OCI-M1 (cell line): ENCODE measurements around the gene NKIRAS2.

ENCODE experiments used
- DNase-seq: peaks from one replicate; lab custom pipeline; 2025; lab: John Stamatoyannopoulos, UW

NKIRAS2 gene

DNA sequence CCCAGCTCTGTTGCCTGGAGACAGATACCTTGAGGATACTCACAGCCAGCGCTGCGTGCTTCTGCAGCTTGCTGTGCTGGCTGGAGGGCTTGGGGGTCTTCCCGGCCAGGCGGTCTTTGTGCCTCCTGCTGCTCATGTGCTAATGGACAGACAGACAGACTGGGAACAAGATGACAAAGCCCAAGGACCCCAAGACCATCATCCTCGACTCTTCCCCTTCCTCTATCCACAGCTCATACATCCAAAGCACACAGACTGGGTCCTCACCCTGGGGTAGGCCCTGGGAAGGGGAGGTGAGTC, 7.7 kb downstream of the NKIRAS2 start:
- DNase-seq = no peak

DNA sequence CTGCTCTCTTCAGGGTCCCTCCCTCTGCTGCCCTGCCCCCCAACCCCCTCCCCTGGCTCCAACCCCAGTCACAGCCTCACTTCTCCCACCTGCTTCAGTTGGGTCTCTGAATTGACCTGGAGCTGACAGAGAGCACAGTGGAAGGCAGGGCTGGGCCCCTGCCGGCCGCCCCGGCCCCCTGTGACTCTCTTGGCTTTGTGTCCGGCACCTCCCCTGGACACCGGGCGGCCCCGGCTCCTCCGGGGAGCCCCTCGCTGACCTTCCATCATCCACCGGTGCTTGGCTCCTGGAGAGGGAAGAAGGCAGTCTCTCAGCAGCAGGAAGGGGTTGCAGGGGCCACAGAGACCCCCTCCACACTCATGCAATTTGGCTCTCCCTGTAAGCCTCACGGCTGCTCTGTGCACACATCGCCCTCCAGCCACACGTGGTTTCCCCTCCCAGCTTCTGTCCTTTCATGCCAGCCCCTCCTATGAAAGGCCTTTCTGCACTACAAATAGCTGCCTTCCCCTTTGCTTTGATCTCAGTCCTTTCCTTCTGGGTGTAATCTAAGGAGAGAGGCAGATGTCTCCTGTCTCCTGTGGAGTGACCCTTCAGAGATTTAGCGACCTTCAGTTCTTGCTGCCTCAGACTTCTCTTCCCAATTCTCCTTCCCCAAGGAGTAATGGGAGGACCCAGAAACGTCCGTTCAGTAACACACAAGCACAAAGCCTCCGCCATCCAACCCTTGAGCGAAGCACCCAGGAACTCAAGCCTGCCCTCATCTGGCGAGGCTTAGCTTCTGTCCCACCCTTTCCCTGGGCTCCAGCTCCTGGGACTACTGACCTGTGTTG, 8.3 kb downstream of the NKIRAS2 start:
- peak; percentile 31 for DNase-seq

DNA sequence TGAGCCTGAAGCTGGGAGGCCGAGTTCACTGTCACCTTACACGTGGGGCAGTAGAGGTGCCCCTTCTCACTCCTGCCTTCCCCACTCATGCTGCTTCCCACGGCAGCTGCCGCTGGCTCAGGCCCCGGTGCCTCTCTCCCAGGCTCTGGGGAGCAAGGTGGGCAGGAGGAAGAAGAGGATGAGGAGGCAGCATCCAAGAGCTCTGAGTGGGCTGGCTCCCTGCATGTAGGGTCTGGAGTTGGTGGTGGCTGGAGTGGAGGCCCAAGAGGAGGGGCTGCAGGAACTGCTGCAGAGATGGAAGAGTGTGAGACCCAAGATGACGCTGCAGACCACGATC, 8.9 kb downstream of the NKIRAS2 start:
- no peak for DNase-seq

DNA sequence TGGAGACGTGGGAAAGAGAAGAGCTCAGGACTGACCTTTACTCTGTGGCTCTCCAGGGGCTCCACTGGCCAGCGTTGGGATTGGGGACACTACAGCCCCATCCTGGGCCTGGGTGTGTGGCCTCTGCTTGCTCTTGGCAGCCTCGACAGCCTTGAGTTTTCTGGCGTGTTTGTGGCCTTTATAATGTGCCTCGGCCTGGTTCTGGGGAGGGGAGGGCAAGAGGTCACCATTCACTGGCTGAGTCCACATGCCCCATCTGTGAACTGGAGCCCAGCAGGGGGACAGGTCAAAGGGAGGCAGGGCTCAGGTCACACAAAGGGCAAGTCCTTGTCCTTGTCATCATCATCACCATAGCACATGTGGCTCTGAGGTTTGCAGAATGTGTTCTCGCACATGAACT, 11.7 kb downstream of the NKIRAS2 start:
- DNase-seq = no peak

DNA sequence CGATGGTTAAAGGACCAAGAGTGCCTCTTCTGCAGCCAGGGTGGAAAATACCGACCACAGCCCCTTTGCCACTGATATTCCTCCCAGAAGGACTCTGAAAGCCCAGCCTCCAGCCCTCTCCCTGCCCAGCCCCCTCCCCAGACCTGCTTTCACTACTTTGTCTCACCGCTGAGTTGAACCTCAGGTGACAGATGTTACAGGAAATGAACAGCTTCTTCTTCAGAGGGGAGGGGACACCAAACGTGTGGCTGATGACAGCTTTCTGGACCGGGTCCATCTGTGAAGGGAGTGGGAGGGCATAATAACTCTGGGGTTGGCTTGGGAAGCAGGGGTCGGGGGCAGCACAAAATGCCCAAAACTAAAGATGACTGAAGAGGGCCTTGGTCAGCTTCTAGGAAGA, 14.2 kb downstream of the NKIRAS2 start:
- no peak for DNase-seq

DNA sequence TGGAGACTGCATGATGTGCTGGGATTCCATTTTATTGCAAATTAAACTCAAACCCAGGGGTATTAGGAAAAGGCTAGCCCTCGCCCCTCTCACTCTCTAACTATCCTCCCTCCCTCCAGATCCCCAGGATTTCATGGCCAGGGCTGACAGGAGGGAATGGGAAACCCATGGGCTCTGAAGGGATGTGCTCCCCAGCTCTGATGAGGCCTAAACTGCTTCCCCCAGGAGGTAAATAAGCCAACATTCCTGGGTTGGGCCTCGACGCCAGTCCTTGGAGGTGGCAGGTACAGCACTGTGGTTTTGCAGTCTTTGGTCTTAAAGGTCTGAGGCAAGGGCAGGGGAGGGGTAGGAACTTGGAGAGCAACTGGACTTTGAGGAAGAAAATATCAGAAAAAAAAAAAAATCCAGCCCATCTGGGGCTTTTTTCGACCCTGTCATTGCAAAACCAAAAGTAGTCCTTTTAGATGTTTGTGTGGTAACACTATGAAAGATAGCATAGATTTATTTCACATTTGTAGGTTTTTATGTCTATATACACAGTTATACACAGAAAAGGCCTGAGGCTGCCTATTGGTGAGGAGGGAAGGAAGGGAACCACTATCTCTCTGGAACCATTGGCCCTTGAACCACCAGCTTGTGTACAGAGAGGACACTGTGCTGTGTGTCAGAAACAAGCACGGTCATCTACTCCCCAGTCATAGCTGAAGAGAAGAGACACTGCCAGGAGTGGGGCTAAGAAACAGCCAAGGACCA, 18.5 kb downstream of the NKIRAS2 start:
- DNase-seq = no peak

DNA sequence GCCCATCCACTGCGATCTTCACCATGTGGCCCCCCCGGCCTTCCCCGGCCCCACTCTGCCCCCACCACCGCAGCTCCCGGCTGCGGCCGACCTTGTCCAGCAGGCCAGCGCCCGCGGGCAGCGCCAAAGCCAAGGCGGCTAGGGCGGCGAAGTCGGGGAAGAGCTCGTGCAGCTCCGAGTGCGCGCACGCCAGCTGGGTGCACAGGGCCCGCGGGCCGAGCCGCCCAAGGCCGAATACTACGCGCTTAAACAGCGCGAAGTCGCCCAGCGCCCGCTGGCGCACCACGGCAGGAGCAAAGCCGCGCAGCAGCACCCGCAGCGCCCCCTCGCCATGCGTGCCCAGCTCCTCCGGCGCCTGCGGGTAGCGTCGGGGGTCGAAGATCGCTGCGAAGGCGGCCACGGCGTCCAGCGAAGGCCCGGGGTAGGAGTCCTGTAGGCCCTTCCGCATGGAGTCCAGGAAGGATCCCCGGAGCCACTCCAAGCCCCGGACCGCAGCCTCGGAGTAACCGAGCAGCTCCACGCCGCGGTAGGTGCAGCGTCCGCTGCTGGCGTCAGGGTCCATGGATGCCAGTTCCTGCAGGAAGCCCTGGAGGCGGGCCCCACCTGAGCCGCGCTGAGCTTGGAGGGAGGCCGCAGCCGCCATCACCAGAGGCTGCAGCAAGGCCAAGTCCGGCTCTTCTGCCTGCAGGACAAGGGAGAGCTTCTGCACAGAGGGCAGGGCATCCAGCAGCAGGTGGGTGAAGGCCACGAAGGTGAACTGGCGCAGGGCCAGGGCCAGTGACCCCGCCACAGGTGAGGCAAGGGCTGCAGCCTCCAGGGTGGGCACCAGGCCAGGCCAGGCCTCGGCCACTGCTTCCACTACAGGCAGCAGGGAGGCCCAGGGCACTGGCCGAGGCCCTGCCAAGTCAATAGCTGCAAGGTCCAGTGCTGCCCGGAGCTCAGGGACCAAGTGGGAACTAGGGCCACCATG, 20.2 kb downstream of the NKIRAS2 start:
- DNase-seq = no peak

DNA sequence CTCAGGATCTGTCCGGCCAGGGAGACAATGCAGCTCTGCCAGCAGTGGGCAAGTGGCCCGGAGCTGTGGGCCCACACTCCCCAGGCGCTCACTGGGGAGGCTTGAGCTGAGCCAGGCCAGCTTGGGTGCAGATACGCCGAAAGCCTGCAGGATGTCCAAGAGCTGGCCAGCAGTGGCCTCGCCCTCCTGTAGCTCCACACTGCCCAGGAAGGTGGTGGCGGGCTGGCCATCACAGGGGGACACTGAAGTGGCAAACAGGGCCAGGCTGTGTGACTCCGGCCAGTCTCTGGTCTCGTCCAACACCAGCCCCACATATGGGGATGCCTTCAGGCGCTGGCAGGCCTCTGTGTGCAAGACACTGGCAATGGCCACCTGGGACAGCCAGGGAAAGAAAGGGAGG, 20.9 kb downstream of the NKIRAS2 start:
- DNase-seq = no peak

DNA sequence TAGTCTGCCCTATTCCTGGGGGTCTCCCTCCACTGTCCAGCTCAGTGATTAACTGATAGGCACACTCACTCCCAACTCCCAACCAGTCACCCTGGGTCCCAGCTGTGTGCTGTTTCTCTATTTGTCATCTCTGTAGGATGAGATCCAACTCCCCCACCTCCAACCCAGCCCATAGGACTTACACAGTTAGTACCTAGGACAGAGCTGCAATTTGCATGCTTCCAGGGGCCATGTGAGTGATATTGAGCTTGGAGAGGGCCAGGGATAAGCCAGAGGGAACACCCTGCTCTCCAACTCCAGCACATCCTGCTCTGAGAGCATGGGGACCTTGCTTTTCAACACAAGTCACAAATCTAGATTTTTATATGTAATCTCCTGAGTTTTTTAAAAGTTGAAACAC, 21.7 kb downstream of the NKIRAS2 start:
- DNase-seq = no peak

DNA sequence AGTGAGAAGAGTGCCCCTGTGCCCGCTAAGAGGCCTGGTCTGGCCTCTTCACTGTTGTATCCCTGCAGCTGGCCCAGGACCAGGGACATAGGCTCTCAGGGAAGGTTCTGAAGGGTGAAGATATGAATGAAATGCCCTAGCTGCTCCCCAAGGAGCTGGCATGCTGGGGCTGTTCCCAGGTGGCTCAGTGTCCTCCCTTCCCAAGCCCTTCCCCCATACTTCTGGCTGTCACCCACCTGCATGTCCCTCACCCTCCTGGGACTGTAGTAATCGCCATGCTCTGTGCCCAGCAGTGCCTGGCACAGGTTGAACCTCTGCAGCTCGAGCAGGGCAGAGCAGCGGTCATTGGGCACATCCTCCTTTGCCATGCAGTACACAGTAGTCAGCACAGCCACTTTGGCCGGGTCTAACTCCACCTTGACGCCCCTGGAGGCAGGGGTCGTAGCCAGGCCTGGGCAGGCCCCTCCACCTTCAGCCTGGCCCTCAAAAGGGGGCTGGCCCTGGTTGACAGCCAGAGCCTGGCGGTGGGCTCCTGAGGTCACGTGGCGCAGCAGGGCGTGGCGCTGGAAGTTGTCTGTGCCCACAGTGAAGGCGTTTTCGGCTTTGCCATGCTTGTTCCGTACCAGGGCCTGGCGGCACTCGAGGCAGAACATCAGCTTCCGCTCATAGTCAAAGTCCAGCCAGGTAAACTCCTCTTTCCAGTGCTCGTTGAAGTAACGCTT, 22.9 kb downstream of the NKIRAS2 start:
- DNase-seq = no peak

DNA sequence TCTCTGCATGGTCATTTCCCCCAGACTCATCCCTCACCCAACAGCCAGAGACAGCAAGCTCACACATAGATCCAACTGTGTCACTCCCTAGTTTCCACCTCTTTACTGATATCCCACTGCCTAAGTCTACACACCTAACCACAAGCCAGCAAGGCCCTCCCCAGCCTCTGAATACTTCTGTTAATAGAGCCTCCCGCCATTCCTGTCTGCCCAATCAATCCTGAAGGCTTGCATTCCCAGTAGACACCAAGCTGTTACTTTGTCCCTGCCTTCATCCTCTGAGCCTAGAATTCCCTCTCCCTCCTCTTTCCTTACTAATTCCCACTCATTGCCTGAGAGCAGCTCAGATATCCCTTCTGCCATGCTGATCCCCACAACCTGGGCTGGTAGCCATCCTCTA, 25.8 kb downstream of the NKIRAS2 start:
- no peak for DNase-seq

DNA sequence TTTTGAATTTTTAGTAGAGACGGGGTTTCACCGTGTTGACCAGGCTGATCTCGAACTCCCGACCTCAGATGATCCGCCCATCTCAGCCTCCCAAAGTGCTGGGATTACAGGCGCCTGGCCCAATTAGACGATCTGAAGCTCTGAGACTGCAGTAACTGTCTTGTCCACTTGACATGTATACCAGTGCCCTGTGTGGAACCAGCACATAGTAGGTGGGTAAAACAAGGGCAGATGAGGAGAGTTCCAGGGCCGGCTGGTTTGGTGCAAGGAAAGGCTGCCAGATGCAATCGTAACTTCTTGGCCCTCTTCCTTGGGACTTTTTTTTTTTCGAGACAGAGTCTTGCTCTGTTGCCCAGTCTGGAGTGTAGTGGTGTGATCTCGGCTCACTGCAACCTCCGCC, 27.5 kb downstream of the NKIRAS2 start:
- DNase-seq = no peak

DNA sequence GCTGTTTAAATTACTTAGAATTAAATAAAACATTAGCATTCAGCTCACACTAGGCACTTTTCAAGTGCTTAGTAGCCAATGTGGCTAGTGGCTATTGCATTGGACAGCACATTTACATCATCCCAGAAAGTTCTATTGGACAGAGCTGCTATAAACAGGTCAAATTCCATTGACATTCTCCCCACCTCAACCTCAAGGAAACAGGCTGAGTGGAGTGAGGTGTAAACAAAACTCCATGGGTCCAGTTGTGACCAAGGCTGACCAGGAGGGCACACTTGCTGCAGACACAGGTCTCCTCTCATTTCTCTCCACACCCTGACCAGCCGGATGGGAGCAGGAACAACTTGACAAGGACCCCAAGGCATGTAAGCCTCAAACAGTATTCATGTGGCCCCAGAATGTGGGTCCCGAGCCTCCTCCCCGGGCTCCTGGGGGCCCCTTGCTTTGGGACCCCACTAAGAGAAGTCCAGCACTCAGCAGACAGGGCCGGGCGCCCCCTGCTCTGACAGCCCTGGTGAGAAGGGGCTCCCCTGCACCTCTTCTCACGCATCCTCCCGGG, 30.0 kb downstream of the NKIRAS2 start:
- DNase-seq = peak; percentile 55

DNA sequence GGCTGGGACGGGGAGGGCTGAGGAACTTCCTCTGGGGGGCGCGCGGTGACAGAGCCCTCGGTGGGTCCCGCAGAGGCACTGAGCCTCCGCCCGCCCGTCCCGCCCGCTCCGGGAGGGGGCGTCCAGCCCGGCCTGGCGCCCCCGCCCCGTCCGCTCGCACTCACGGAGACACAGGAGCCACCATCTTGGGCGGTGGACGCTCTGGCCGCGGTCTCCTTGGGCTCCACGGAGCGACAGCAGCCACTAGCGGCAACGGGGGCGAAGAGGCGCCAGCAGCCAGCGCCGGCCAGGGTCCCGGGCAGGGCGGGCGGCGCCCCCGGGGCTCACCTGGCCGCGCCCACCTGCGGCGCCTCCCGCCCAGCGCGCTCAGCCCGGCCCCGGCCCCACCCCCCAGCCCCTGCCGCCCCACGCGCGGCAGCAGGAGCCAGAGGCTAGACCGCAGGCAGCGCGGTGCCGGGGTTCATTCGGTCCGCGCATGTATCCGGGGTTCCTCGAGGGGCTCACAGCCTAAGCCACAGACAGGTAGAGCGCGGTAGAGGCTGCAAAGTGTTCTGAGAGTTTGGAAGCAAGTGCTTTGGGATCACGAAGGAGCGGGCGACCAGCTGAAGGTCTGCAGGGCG, 30.6 kb downstream of the NKIRAS2 start, which contains the start of gene C17orf113:
TSS of gene C17orf113 (minus strand) at position 209 of the 620 bp plus-strand sequence. CDS start 7,225 bp downstream, outside the sequence.
- DNase-seq = peak; percentile 76

DNA sequence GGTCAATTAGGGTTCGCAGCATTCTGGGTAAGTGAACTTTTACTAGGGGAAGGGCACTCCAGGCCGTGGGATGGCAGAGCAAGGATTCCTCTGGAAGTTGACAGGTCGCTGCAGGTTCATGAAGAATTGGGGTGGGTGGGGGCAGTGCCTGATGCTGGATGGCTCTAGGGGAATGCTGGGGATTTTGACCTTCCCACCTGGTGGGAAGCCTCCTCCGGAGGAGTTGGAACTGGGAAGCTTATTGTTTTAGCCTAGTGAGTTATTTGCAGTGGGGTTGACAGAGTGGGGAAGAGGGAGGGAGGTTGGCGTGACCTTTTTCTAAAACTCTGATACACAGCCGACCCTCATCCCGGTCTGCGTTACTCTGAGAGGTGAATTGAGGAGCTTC, 31.1 kb downstream of the NKIRAS2 start:
- no peak for DNase-seq

DNA sequence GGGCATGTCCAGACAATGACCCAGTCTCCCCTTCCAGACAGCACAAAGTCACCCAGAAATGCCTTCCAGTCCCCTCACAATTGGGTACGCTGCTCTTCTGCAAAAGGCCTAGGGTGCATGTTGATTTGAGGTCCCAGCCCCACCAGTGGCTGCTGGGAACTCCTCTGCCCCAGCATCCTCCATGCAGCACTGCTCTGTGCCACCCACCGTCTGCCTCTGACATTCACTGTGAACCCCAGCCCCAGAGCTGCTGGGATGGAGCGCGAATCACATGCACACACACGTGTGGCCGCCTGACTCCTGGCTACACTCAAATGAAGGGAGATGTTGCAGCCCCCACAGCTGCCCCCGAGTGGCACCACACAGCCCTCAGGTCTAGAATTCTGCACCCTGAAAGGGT, 31.8 kb downstream of the NKIRAS2 start:
- DNase-seq = no peak

DNA sequence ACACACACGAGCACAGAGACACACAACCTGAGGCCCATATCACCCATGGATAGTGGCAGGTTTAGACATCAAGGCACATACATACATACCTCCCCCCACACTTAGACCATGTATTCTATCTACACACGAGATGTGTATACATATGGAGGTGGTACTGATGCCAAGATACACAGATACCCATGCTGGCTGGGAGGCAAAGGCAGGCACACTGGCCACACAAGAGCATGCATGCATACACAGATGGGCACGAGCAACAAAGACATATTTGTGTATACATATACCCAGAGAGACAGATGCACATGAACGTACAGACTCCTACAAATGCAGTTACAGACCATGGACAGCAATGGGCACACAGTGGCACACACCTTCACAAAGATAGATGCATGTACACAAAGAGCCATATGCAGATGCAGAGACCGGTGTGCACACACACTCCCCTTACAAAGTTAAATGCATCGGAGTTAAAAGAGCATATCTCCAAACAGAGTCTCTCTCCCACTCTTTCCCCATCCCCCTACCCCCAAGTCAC, 32.5 kb downstream of the NKIRAS2 start:
- no peak for DNase-seq

DNA sequence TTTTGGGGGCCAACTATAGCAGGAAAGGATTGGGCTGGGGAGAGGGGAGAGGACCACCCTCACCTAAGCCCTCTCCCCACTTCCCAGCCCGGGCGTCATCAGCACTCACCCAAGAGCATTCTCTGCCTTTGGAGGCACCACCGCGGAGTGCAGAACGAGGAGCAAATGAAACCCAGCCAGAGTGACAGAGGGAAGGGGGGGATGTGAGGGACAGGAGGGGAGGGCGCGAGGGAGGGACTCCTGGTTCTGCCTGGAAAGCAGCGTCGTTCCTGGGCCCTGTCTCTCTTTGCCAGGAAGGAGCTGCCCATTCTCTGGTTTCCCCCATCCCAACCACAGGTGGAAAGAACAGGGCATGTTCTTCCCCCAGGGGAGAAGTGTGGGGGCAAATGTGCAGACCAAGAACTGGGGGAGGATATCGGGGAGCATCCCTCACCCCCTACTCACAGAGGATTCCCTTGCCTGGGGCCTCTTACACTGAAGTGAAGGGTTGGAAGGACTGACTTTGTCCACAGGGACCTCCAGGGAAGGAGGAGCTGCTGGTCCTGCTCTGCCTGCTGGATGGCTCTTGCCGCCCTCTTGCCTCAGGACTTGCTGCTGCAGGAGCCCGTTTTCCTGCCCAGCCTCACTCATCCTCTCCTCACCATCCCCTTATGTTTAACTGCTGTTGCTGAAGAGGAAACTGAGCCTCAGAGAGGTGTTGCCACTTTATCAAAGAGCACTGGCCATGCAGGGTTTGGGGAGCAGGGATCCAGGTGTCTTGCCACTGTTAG, 34.0 kb downstream of the NKIRAS2 start:
- no peak for DNase-seq

DNA sequence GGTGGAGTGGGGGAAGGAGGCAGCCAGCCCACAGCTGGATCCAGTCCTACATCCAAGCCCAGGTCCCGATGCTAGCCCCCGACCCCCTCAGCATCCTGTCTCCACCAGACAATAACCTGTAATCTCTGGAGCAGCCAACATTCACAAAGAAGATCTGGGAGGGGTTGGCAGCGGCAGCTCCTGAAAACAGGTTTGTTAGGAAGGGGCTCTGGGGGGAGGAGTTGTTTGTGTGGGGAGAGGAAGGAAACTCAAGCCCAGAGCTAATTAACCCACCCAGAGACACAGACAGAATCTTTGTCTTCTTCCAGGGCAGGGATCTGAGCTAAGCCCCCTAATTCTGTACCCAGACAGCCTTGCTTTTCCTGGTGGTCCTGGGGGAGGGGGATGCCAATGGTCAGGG, 35.1 kb downstream of the NKIRAS2 start:
- no peak for DNase-seq

DNA sequence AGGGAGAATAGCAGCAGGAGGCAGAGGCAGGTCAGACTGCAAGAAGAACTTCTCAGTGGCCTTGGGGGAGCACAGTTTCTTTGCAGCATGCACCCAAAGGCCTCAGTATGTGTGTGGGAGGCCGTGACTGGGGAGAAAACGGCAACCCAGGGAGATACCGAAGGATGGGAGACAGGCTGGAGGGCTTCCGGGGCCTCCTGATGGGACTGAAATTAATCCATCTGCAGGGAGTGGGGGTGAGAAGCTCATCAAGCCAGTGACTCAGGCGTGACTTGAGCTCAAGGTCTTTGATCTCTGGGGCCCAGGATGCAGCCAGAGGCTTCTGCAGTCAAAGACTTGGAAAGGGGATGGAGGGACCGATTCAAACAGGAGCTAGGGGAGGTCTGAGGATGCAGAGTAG, 35.6 kb downstream of the NKIRAS2 start:
- DNase-seq = no peak
